Subcutaneous adipose tissue (tissue), 4 donors: Measurements from ENCODE around the gene TRAF1. TPM values are rescaled to one million over a fixed set of nuclear protein-coding genes. Genes with fewer than 3 reads are reported as not detected.

Experiments
- total RNA-seq, 4 donors: library from RNA; depleted of rRNA; stranded (reverse); fragments of >200 nt; gene quantifications; one replicate each; pipeline ENCODE4 v1.1.0, GENCODE V29; 2016
- TF ChIP-seq, protein P1 (sequence below): fragments of 450-650 bp; IDR thresholded peaks from one replicate; pipeline ENCODE4 v1.5.1; 2016; ENCODE audit warnings: low read depth, mild to moderate bottlenecking, control low read depth, antibody characterized with exemption, moderate library complexity

TRAF1 gene
- total RNA-seq, 4 donors from 2014 or later = 1.8 to 12.1 (median 5.7) TPM

DNA sequence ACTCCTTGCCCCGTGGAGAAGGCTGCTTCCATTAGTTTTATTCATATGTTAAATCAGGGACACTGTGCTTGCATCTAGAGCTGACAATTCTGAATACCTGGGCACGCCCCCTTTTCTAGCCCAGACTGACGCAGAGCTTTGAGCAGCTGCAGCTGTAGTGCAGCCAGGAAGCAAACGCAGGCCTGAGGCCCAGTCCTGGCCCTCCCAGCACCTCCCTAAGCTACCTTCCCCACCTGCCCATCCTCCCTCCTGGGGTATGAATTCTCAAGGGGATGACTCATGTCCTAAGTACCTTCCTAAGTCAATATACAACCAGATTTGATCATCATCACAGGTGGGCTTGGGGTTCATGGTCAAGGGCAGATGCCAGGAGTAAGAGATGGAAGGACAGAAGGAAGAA, 53.1 kb downstream of the TRAF1 start:
- TF ChIP-seq, protein P1, sequence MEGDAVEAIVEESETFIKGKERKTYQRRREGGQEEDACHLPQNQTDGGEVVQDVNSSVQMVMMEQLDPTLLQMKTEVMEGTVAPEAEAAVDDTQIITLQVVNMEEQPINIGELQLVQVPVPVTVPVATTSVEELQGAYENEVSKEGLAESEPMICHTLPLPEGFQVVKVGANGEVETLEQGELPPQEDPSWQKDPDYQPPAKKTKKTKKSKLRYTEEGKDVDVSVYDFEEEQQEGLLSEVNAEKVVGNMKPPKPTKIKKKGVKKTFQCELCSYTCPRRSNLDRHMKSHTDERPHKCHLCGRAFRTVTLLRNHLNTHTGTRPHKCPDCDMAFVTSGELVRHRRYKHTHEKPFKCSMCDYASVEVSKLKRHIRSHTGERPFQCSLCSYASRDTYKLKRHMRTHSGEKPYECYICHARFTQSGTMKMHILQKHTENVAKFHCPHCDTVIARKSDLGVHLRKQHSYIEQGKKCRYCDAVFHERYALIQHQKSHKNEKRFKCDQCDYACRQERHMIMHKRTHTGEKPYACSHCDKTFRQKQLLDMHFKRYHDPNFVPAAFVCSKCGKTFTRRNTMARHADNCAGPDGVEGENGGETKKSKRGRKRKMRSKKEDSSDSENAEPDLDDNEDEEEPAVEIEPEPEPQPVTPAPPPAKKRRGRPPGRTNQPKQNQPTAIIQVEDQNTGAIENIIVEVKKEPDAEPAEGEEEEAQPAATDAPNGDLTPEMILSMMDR = no peak

DNA sequence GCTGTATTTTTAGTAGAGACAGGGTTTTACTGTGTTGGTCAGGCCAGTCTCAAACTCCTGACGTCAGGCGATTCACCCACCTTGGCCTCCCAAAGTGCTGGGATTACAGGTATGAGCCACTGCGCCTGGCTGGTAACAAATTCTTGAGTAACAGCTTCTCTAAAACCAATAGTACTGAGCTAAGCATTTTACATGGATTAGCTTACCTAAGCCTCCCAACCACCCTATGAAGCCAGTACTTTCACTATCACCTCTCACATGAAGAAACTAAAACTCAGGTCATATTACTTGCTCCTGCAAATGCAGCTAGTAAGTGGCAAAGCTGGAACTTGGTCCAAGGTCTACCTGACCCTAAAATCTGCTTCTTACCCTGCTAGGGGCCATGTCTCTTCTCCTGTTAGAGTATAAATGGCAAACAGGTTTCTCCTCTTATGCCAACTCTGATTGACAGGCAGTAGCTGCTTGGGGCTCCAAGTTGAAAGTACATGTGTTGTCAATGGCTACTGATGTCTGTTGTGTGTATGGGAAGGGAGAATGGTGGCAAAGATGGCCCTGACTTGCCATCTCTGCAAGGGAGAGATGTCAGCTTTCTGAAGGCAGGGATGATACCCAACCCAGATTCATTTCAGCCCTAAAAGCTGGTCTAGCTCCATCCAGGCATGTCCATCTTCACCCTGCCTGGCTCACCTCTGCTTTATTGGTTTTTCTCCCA, 53.6 kb downstream of the TRAF1 start:
- TF ChIP-seq, protein P1 = no peak

DNA sequence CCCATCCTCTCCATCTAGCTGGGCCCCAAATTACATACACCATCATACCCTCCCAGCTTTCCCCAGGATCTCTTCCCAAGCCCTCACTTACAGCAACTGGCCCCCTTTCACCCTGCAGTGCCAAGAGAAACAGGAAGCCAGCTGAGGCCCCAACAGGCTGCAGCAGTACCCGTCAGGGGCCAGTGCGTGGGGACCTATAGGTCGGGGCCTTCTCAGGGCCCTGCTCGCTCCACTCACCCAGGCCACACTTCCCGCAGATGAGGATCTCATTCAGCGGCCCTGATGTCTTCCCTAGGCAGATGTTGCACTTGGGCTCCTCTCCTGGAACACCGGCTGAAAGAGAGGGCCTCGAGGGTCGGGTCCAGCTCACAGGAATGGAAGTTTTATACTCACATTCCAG, 56.4 kb downstream of the TRAF1 start:
- TF ChIP-seq, protein P1 = no peak

DNA sequence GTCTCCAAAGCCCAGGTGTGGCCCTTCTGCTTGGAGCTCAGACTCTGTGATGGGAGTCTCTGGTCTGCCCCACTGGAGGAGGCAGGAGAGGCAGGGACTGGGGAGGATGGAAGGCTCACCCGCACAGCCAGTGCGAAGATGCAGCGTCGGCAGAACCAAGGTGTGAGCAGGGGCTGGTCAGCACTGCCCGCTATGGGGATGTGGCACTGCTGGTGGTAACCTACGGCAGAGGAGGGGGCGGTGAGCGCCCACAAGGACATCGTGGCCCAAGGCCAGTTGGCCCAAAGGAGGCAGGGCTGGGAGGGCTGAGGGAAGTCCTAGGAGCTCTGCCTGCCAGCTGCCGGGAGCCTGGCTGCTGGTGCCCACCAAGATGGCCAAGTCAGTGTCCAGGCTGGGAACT, 56.9 kb downstream of the TRAF1 start:
- TF ChIP-seq, protein P1 = no peak

DNA sequence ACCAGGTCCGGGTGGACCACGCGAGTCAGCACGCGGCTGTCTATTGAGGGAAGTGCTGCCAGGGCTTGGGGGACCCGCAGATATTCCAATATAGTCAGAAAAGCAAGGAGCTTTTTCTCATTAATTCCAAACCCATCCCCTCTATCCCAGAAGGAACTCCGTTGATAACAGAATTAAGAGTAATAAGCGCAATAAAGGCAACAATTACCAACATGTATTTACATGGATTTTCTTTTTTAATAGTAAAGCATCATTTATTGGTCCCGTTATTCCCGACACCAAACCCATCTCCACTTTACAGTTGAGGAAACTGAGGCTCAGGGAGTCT, 57.3 kb downstream of the TRAF1 start:
- TF ChIP-seq, protein P1 = no peak

DNA sequence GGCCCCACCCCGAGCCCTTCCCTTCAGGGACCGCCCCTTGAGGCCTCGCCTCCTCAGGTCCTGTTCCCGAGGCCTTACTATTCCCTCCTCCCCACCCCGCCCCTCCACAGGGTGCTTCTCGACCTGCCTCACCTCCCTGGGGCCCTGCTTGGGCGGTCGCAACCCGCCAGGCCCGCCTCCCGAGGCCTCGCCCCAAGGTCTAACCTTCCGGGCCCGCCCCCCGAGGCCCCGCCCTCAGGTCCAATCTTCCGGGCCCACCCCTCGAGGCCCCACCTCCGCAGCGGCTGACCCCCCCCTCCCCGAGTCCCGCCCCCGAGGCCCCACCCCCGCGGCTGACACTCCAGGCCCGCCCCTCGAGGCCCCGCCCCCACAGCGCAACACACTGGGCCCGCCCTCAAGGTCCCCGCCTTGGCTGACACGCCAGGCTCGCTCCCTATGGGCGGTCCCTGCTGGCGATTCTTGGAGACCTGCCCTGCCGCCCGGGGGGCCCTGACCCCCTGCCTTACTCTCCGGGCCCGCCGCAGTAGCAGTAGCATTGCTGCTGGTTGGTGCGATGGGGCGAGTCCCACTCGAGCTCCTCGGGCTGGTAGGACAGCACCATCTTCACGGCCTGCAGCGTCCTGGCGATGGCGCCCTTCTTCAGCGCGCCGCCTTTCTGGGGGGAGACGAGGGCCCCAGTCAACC, 57.8 kb downstream of the TRAF1 start:
- TF ChIP-seq, protein P1 = no peak

DNA sequence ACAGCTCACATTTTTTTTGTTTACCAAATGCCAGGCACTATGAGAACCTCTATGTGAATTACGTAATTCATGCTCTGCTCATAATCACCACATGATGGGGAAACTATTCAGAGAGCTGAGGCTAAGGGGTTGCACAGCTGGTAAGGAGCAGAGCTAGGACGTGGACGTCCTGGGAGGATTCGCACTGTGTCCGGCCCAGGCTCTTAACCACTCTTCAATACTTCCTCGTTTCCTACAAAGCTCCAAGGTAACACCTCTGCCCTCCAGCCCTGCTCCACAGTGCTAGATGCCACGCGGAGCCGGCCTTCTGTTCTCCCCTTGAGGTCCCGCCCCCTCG, 58.3 kb downstream of the TRAF1 start:
- TF ChIP-seq, protein P1 = no peak
